ENCODE results near the gene CHID1.

DNA sequence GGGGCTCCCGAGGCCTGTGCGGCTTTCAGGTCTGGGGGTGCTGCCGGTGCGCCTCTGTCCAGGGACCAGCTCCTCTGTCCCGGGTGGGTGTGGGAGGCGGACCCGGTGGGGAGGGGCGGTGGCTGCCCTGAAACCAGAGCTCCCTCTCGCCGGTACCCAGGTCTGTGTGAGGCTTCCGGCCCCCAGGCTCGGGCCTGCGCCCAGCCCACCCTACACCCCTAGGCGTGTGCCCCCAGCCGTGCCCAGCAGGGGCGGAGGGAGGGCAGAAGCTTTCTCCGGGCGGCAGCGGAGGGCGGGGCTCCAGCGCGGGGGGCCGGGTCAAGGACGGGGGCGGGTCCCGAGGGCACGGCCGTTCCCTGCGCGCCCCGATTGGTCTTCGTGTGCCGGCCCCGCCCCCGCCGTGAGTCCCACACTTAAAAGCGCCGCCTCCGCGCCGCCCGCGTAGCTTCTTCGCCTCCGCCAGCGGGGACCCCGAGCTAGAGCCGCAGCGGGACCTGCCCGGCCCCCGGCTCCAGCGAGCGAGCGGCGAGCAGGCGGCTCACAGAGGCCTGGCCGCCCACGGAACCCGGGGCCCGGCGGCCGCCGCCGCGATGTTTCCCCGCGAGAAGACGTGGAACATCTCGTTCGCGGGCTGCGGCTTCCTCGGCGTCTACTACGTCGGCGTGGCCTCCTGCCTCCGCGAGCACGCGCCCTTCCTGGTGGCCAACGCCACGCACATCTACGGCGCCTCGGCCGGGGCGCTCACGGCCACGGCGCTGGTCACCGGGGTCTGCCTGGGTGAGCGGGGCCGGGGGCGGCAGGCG, 91.3 kb downstream of the CHID1 start:
- TF ChIP-seq POLR2A (IDR thresholded peaks at IDR 0.05) = peak; percentile 67 to 88
- TF ChIP-seq, protein P1, sequence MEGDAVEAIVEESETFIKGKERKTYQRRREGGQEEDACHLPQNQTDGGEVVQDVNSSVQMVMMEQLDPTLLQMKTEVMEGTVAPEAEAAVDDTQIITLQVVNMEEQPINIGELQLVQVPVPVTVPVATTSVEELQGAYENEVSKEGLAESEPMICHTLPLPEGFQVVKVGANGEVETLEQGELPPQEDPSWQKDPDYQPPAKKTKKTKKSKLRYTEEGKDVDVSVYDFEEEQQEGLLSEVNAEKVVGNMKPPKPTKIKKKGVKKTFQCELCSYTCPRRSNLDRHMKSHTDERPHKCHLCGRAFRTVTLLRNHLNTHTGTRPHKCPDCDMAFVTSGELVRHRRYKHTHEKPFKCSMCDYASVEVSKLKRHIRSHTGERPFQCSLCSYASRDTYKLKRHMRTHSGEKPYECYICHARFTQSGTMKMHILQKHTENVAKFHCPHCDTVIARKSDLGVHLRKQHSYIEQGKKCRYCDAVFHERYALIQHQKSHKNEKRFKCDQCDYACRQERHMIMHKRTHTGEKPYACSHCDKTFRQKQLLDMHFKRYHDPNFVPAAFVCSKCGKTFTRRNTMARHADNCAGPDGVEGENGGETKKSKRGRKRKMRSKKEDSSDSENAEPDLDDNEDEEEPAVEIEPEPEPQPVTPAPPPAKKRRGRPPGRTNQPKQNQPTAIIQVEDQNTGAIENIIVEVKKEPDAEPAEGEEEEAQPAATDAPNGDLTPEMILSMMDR (IDR thresholded peaks at IDR 0.05) = peak in 4 of 6 experiments; percentile 16 to 38 (median 23)
